Neutrophil (primary cell): Measurements from ENCODE around the gene TTC24.

Source experiments
- H3K27ac ChIP-seq: fragments of 200-600 bp; sonication (generic); 2 replicates; pipeline ENCODE4 v1.5.1; 2016; ENCODE audit warnings: mild to moderate bottlenecking, moderate library complexity
- H3K27me3 ChIP-seq: fragments of 200-600 bp; sonication (generic); 2 replicates; pipeline ENCODE4 v1.6.0; 2016; ENCODE audit warnings: mild to moderate bottlenecking
- H3K36me3 ChIP-seq: fragments of 200-600 bp; sonication (generic); 2 replicates; pipeline ENCODE4 v1.5.1; 2017
- H3K4me1 ChIP-seq, 2 experiments: fragments of 200-600 bp in 1 of 2; sonication (generic) in 1 of 2; 1 replicate in 1 of 2; 2 replicates in 1 of 2; pipeline versions ENCODE4 v1.5.1 to v1.6.1; 2013 to 2016; ENCODE audit warnings: low read depth in 1 of 2, low read length in 1 of 2, mild to moderate bottlenecking in 1 of 2, moderate library complexity in 1 of 2; ENCODE audit not compliant: control insufficient read depth in 1 of 2, insufficient read depth in 1 of 2
- H3K4me3 ChIP-seq, 2 experiments: fragments of 200-600 bp in 1 of 2; sonication (generic) in 1 of 2; 1 replicate in 1 of 2; 2 replicates in 1 of 2; pipeline ENCODE4 v1.5.1; 2013 to 2016; ENCODE audit warnings: low read depth in 1 of 2, low read length in 1 of 2, mild to moderate bottlenecking in 1 of 2, moderate library complexity in 1 of 2
- H3K9me3 ChIP-seq: fragments of 200-600 bp; sonication (generic); 2 replicates; pipeline ENCODE4 v1.5.1; 2016
- TF ChIP-seq, protein P1 (sequence below): fragments of 200-600 bp; sonication (generic); IDR thresholded peaks from 2 replicates; pipeline ENCODE4 v1.5.1; 2016; ENCODE audit warnings: antibody characterized with exemption

TTC24 gene

DNA sequence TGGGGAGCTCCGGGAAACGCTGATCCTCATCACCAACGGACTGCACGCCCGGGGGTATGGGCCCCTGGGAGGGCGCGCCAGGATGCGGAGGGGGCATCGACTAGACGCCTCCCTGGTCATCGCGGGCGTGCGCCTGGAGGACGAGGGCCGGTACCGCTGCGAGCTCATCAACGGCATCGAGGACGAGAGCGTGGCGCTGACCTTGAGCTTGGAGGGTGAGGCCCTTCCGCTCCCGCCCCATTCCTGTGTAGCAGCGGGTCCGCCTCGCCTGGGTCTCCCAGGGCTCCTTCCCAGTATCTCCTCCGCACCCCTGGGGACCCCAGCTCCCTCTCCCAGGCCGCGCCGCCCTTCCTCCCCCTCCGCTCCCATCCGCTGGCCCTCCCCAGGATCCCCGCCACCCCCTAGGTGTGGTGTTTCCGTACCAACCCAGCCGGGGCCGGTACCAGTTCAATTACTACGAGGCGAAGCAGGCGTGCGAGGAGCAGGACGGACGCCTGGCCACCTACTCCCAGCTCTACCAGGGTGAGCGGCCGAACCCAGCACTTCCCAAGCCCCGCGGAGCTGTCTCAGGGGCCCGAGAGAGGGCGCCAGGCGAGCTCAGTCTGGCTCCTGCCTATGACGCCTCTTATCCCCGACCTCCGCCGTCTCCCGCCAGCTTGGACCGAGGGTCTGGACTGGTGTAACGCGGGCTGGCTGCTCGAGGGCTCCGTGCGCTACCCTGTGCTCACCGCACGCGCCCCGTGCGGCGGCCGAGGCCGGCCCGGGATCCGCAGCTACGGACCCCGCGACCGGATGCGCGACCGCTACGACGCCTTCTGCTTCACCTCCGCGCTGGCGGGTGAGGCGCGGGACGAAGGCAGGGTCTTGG is 44.7 kb downstream of the TTC24 start:
- peaks cover 0 to 14% of the 10 kb centered on the region in 2 experiments for H3K4me1 ChIP-seq
- no peak overlapping the region for H3K4me3 ChIP-seq
- no peak overlapping the region for H3K27ac ChIP-seq
- TF ChIP-seq, protein P1, sequence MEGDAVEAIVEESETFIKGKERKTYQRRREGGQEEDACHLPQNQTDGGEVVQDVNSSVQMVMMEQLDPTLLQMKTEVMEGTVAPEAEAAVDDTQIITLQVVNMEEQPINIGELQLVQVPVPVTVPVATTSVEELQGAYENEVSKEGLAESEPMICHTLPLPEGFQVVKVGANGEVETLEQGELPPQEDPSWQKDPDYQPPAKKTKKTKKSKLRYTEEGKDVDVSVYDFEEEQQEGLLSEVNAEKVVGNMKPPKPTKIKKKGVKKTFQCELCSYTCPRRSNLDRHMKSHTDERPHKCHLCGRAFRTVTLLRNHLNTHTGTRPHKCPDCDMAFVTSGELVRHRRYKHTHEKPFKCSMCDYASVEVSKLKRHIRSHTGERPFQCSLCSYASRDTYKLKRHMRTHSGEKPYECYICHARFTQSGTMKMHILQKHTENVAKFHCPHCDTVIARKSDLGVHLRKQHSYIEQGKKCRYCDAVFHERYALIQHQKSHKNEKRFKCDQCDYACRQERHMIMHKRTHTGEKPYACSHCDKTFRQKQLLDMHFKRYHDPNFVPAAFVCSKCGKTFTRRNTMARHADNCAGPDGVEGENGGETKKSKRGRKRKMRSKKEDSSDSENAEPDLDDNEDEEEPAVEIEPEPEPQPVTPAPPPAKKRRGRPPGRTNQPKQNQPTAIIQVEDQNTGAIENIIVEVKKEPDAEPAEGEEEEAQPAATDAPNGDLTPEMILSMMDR, result no peak
- H3K36me3 ChIP-seq, result no peaks in the 10 kb centered on the region
- peaks cover 100% of the 10 kb centered on the region for H3K27me3 ChIP-seq
- no peaks in the 10 kb centered on the region for H3K9me3 ChIP-seq

DNA sequence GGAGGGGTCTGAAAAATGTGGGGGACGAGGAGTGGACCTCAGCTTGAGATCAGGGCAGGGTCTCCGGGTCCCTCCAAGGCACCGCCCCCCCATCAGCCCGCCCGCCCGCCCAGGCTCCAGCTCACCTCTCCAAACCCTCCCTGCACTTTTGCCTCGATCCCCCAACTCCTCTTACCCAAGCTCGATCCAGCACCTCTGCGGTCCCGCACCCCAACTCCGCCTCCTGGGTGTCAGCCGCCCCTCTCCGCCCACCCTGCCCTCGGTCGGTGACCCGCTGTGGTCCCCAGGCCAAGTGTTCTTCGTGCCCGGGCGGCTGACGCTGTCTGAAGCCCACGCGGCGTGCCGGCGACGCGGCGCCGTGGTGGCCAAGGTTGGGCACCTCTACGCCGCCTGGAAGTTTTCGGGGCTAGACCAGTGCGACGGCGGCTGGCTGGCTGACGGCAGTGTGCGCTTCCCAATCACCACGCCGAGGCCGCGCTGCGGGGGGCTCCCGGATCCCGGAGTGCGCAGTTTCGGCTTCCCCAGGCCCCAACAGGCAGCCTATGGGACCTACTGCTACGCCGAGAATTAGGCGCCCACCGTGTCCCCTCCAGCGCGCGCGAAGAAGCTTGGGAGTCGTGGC is 45.4 kb downstream of the TTC24 start:
- Histone ChIP-seq H3K4me3 (no peak overlapping the region), H3K36me3 (no peaks in the 10 kb centered on the region), H3K4me1 (peaks cover 0 to 14% of the 10 kb centered on the region in 2 experiments), H3K27ac (no peak overlapping the region), H3K9me3 (no peaks in the 10 kb centered on the region), H3K27me3 (peaks cover 100% of the 10 kb centered on the region)
- TF ChIP-seq, protein P1, result no peak

DNA sequence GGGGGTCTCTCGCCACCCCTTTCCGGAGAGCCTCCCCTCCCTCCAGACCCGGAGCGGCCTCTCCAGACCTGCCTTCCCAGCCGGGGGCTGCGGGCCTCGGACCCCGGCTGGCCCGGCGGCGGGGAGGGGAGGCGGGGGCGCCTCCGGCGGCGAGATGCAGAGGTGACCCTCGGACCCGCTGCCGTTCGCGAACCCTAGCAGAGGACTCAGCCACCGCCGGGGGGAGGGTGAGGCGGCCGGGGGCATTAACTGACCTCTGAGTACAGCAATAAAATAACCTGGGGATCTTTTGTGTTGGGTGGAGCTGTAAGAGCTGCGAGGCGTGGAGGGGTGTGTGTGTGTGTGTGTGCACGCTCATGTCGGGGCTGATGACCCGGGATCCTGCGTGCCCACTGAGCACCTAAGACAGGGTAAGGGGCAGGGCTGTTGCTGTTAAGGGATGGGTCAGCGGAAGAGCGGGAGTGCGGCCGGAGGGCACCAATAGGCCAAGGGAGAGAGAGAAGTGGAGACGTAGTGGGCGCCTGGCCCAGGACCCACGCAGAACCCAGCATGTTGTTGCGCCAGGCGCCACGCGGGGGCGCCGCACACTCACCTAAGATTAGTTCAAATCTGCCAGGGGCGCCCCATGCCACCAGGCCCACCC is 46.0 kb downstream of the TTC24 start:
- TF ChIP-seq, protein P1, result peak; percentile 54
- no peaks in the 10 kb centered on the region for H3K36me3 ChIP-seq
- H3K27me3 ChIP-seq, result peaks cover 100% of the 10 kb centered on the region
- H3K27ac ChIP-seq, result no peak overlapping the region
- H3K4me1 ChIP-seq, result peaks cover 0 to 14% of the 10 kb centered on the region in 2 experiments
- H3K4me3 ChIP-seq, result no peak overlapping the region
- no peaks in the 10 kb centered on the region for H3K9me3 ChIP-seq

DNA sequence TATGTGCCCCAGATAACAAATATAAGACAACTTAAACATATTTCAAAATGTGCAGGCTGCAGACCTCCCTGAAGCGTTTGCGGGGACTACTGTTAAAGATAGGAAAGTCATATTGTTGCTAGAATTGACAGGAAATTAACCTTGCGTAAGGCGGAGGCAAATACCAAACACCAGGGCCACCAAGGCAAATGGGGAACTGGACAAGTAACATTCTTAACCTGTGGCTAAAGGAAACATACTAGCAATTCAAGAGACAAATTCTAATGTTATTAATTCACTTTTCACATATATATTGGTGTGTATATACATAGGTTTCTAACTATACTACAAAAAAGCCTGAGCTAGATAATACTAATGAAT is 46.5 kb downstream of the TTC24 start:
- H3K4me3 ChIP-seq, result no peak overlapping the region
- no peak overlapping the region for H3K27ac ChIP-seq
- no peaks in the 10 kb centered on the region for H3K9me3 ChIP-seq
- H3K36me3 ChIP-seq, result no peaks in the 10 kb centered on the region
- peaks cover 0 to 14% of the 10 kb centered on the region in 2 experiments for H3K4me1 ChIP-seq
- H3K27me3 ChIP-seq, result peaks cover 100% of the 10 kb centered on the region
- TF ChIP-seq, protein P1, result no peak

DNA sequence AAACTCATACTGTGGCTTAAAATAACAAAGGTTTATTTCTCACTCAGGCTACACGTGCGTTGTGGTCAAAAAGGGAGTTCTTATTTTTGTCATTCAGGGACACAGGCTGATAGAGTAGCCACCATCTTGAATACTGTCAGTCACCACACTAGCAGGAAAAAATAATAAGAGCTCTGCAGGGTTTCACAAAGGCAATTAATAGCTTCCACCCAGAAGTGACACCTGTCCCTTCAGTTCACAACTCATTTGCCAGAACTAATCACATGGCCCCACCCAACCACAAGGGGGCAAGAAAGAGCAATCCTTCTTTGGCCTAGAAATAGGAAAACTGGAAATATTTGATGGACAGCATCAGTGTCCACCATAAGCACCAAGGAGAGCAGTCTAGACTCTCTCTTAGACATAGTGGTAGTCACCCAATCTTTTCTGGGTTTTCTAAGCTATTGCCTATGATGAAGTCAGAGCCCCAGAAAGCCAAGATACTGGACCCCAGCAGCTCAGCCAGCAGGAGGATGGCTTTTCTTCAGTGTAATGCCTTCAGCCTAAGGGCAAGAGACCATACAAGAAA is 47.9 kb downstream of the TTC24 start:
- Histone ChIP-seq H3K4me3 (no peak overlapping the region), H3K27me3 (peaks cover 100% of the 10 kb centered on the region), H3K4me1 (peaks cover 0 to 14% of the 10 kb centered on the region in 2 experiments), H3K36me3 (no peaks in the 10 kb centered on the region), H3K9me3 (no peaks in the 10 kb centered on the region), H3K27ac (no peak overlapping the region)
- TF ChIP-seq, protein P1, result no peak
